NT2/D1 (cell line): ENCODE data around the gene ALPK3.

Source experiments
- SUZ12 ChIP-seq: IDR thresholded peaks from 2 replicates; pipeline ENCODE4 v1.6.1; 2011; ENCODE audit not compliant: insufficient read length, insufficient read depth; ENCODE audit errors: extremely low read depth
- ZNF274 ChIP-seq: IDR thresholded peaks from 2 replicates; pipeline ENCODE4 v1.6.1; 2011; ENCODE audit warnings: mild to moderate bottlenecking, low read depth, low read length

DNA sequence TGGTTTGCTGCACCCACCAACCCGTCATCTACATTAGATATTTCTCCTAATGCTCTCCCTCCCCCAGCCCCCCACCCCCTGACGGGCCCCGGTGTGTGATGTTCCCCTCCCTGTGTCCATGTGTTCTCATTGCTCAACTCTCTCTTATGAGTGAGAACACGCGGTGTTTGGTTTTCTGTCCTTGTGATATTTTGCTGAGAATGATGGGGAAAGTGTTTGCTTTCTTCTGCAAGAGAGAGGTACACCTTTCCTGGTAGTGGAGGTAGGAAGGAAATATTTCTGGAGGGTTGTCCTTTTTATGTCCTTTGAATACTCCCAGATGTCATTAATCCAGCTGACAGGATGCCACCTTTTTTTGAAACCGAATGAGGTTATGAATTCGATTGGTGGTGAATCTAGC, 56.8 kb downstream of the ALPK3 start:
- TF ChIP-seq SUZ12 (no peak), ZNF274 (no peak)
